Kidney epithelial cell (primary cell): ENCODE measurements around the gene ANKH. TPM values are rescaled to one million over a fixed set of nuclear protein-coding genes. Genes with fewer than 3 reads are reported as not detected.

Experiments
- DNase-seq: peaks from one replicate; pipeline ENCODE4 v3.0.0-alpha.2; 2010; ENCODE audit warnings: low read depth
- H3K27me3 ChIP-seq: 2 replicates; pipeline ENCODE4 v1.6.0; 2011; ENCODE audit warnings: low read length; ENCODE audit not compliant: control insufficient read depth, insufficient read depth
- H3K36me3 ChIP-seq: 2 replicates; pipeline ENCODE4 v1.5.1; 2011; ENCODE audit warnings: low read length; ENCODE audit not compliant: control insufficient read depth, insufficient read depth
- H3K4me3 ChIP-seq: 2 replicates; pipeline ENCODE4 v1.5.1; 2011; ENCODE audit warnings: low read depth, mild to moderate bottlenecking, control low read depth, low read length
- CTCF ChIP-seq: IDR thresholded peaks from 2 replicates; pipeline ENCODE4 v1.5.1; 2011; ENCODE audit warnings: mild to moderate bottlenecking, moderate library complexity, low read length, control low read depth, inconsistent platforms; ENCODE audit not compliant: insufficient read depth, poor library complexity, severe bottlenecking
- total RNA-seq: library from RNA; depleted of rRNA; stranded (reverse); fragments of >200 nt; gene quantifications from 2 replicates; pipeline ENCODE4 v1.2.3, GENCODE V29; 2015

ANKH gene
- total RNA-seq, 1 donor from 2014 or later = 15.8 TPM

- no peak for DNase-seq
- Histone ChIP-seq H3K36me3 (no peaks in the 10 kb centered on the region), H3K27me3 (no peaks in the 10 kb centered on the region), H3K4me3 (no peak overlapping the region)
- TF ChIP-seq CTCF = no peak
These were observed 42.6 kb upstream of the ANKH start for GRCh38 chr5:14914193-14914592.

- no peak for DNase-seq
- Histone ChIP-seq H3K27me3 (no peaks in the 10 kb centered on the region), H3K4me3 (no peak overlapping the region), H3K36me3 (no peaks in the 10 kb centered on the region)
- no peak for TF ChIP-seq CTCF
These were observed 41.5 kb upstream of the ANKH start for GRCh38 chr5:14913096-14913495.

GRCh38 chr5:14912206-14912605, 40.6 kb upstream of the ANKH start:
- H3K36me3 ChIP-seq = no peaks in the 10 kb centered on the region
- no peak for DNase-seq
- no peaks in the 10 kb centered on the region for H3K27me3 ChIP-seq
- TF ChIP-seq CTCF = no peak
- H3K4me3 ChIP-seq = no peak overlapping the region

GRCh38 chr5:14909369-14909768, 37.8 kb upstream of the ANKH start:
- TF ChIP-seq CTCF = no peak
- DNase-seq = no peak
- no peak overlapping the region for H3K4me3 ChIP-seq
- no peaks in the 10 kb centered on the region for H3K36me3 ChIP-seq
- H3K27me3 ChIP-seq = no peaks in the 10 kb centered on the region

GRCh38 chr5:14908172-14908571, 36.6 kb upstream of the ANKH start:
- Histone ChIP-seq H3K27me3 (no peaks in the 10 kb centered on the region), H3K4me3 (no peak overlapping the region), H3K36me3 (no peaks in the 10 kb centered on the region)
- no peak for DNase-seq
- TF ChIP-seq CTCF = no peak

GRCh38 chr5:14906628-14907027, 35.0 kb upstream of the ANKH start:
- no peak for DNase-seq
- no peak for TF ChIP-seq CTCF
- Histone ChIP-seq H3K27me3 (no peaks in the 10 kb centered on the region), H3K4me3 (no peak overlapping the region), H3K36me3 (no peaks in the 10 kb centered on the region)
